Measurements from ENCODE around the gene ODC1. TPM values are rescaled to one million over a fixed set of nuclear protein-coding genes. Genes with fewer than 3 reads are reported as not detected.

ODC1 gene
- total RNA-seq, 1 donor from 2014 or later, result 119 TPM

GRCh38 chr2:10415640-10416039, 32.5 kb downstream of the ODC1 start:
- Mint-ChIP-seq H3K27me3 (ENCODE audit: low read depth, unreplicated experiment) (peaks cover 2% of the 10 kb centered on the region), H3K27ac (ENCODE audit: unreplicated experiment) (no peak overlapping the region), H3K4me1 (ENCODE audit: low read depth, unreplicated experiment) (peaks cover 1% of the 10 kb centered on the region), H3K36me3 (ENCODE audit: low read depth, unreplicated experiment) (peaks cover 5% of the 10 kb centered on the region), H3K9me3 (ENCODE audit: unreplicated experiment) (peaks cover 2% of the 10 kb centered on the region), H3K4me3 (ENCODE audit: unreplicated experiment) (no peak overlapping the region)
- TF ChIP-seq EZH2 (IDR thresholded peaks at IDR 0.05; ENCODE audit: insufficient read depth, low read length), result no peak
- no peak for TF ChIP-seq CTCF (IDR thresholded peaks at IDR 0.05; ENCODE audit: insufficient read depth, low read depth, low read length)
- H3K27me3 ChIP-seq (ENCODE audit: insufficient read depth, low read length), result no peaks in the 10 kb centered on the region
- H3K9me3 ChIP-seq (ENCODE audit: insufficient read depth, low read depth, low read length), result no peaks in the 10 kb centered on the region
- H3K4me1 ChIP-seq (ENCODE audit: insufficient read depth, low read length), result peaks cover 18% of the 10 kb centered on the region
- H2AFZ ChIP-seq (ENCODE audit: low read depth, low read length), result no peak overlapping the region
- H3K4me2 ChIP-seq (ENCODE audit: low read length), result no peak overlapping the region
- peaks cover 10% of the 10 kb centered on the region for H4K20me1 ChIP-seq (ENCODE audit: insufficient read depth, low read length)
- H3K79me2 ChIP-seq (ENCODE audit: insufficient read depth, low read length), result no peaks in the 10 kb centered on the region
- DNase-seq (ENCODE audit: low read depth) (no peak), FAIRE-seq (no peak)
- no peak overlapping the region for H3K27ac ChIP-seq (ENCODE audit: low read depth, low read length)
- H3K9ac ChIP-seq (ENCODE audit: low read length), result no peak overlapping the region
- H3K36me3 ChIP-seq (ENCODE audit: insufficient read depth, low read length), result no peaks in the 10 kb centered on the region
- H3K4me3 ChIP-seq (ENCODE audit: insufficient read depth, low read depth, low read length), result no peak overlapping the region

- Mint-ChIP-seq H3K4me3 (ENCODE audit: unreplicated experiment) (no peak overlapping the region), H3K27me3 (ENCODE audit: low read depth, unreplicated experiment) (peaks cover 2% of the 10 kb centered on the region), H3K27ac (ENCODE audit: unreplicated experiment) (no peak overlapping the region), H3K4me1 (ENCODE audit: low read depth, unreplicated experiment) (peaks cover 4% of the 10 kb centered on the region), H3K36me3 (ENCODE audit: low read depth, unreplicated experiment) (peaks cover 5% of the 10 kb centered on the region), H3K9me3 (ENCODE audit: unreplicated experiment) (peaks cover 2% of the 10 kb centered on the region)
- no peaks in the 10 kb centered on the region for H3K27me3 ChIP-seq (ENCODE audit: insufficient read depth, low read length)
- DNase-seq (ENCODE audit: low read depth) (no peak), FAIRE-seq (no peak)
- H4K20me1 ChIP-seq (ENCODE audit: insufficient read depth, low read length), result peaks cover 10% of the 10 kb centered on the region
- no peak for TF ChIP-seq CTCF (IDR thresholded peaks at IDR 0.05; ENCODE audit: insufficient read depth, low read depth, low read length)
- TF ChIP-seq EZH2 (IDR thresholded peaks at IDR 0.05; ENCODE audit: insufficient read depth, low read length), result no peak
- H3K4me3 ChIP-seq (ENCODE audit: insufficient read depth, low read depth, low read length), result no peak overlapping the region
- H3K9ac ChIP-seq (ENCODE audit: low read length), result no peak overlapping the region
- no peaks in the 10 kb centered on the region for H3K79me2 ChIP-seq (ENCODE audit: insufficient read depth, low read length)
- H3K4me1 ChIP-seq (ENCODE audit: insufficient read depth, low read length), result peaks cover 20% of the 10 kb centered on the region
- no peak overlapping the region for H3K27ac ChIP-seq (ENCODE audit: low read depth, low read length)
- H3K36me3 ChIP-seq (ENCODE audit: insufficient read depth, low read length), result no peaks in the 10 kb centered on the region
- no peak overlapping the region for H2AFZ ChIP-seq (ENCODE audit: low read depth, low read length)
- no peak overlapping the region for H3K4me2 ChIP-seq (ENCODE audit: low read length)
- no peaks in the 10 kb centered on the region for H3K9me3 ChIP-seq (ENCODE audit: insufficient read depth, low read depth, low read length)
Measured at GRCh38 chr2:10415048-10415447, 33.1 kb downstream of the ODC1 start.

DNA sequence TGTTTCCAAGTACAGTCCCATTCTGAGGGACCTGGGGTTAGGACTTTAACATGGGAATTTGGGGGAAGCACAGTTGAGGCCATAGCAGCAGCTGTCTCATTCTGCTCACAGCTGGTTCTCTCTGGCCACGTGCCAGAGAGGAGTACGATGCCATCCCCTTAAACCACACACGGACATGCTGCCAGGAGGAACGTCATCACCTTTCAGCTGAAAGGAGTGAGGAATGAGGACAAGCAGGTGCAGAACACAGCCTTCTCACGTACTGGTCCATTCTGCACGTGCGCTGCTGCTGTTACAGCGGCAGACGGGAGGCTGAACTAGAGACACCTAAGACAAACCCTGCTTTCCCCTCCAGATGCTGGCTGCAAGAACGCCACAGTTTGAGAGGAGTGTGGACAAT, 33.5 kb downstream of the ODC1 start:
- no peak for DNase-seq (ENCODE audit: low read depth)
- peaks cover 2% of the 10 kb centered on the region for H3K9me3 Mint-ChIP-seq (ENCODE audit: unreplicated experiment)
- H3K27ac ChIP-seq (ENCODE audit: low read depth, low read length), result no peak overlapping the region
- no peak overlapping the region for H3K4me3 ChIP-seq (ENCODE audit: insufficient read depth, low read depth, low read length)
- H2AFZ ChIP-seq (ENCODE audit: low read depth, low read length), result no peak overlapping the region
- H3K4me3 Mint-ChIP-seq (ENCODE audit: unreplicated experiment), result no peak overlapping the region
- H3K36me3 ChIP-seq (ENCODE audit: insufficient read depth, low read length), result no peaks in the 10 kb centered on the region
- no peaks in the 10 kb centered on the region for H3K27me3 ChIP-seq (ENCODE audit: insufficient read depth, low read length)
- H3K36me3 Mint-ChIP-seq (ENCODE audit: low read depth, unreplicated experiment), result peaks cover 3% of the 10 kb centered on the region
- peaks cover 20% of the 10 kb centered on the region for H3K4me1 ChIP-seq (ENCODE audit: insufficient read depth, low read length)
- H3K27me3 Mint-ChIP-seq (ENCODE audit: low read depth, unreplicated experiment), result peaks cover 2% of the 10 kb centered on the region
- FAIRE-seq, result no peak
- no peaks in the 10 kb centered on the region for H3K79me2 ChIP-seq (ENCODE audit: insufficient read depth, low read length)
- no peak overlapping the region for H3K9ac ChIP-seq (ENCODE audit: low read length)
- H4K20me1 ChIP-seq (ENCODE audit: insufficient read depth, low read length), result peaks cover 10% of the 10 kb centered on the region
- H3K9me3 ChIP-seq (ENCODE audit: insufficient read depth, low read depth, low read length), result no peaks in the 10 kb centered on the region
- TF ChIP-seq EZH2 (IDR thresholded peaks at IDR 0.05; ENCODE audit: insufficient read depth, low read length) (no peak), CTCF (IDR thresholded peaks at IDR 0.05; ENCODE audit: insufficient read depth, low read depth, low read length) (no peak)
- H3K4me1 Mint-ChIP-seq (ENCODE audit: low read depth, unreplicated experiment), result peaks cover 4% of the 10 kb centered on the region
- no peak overlapping the region for H3K27ac Mint-ChIP-seq (ENCODE audit: unreplicated experiment)
- H3K4me2 ChIP-seq (ENCODE audit: low read length), result no peak overlapping the region

All from astrocyte (in vitro differentiated cells and primary cell).